HG02938 (cell line): ENCODE data around the gene KLHL9.

Source experiments
- ATAC-seq: cut with Tn5 transposase; IDR thresholded peaks from one replicate; pipeline ENCODE4 v1.9.1; 2021; ENCODE audit warnings: mild to moderate bottlenecking, moderate library complexity; ENCODE audit not compliant: unreplicated experiment

KLHL9 gene

DNA sequence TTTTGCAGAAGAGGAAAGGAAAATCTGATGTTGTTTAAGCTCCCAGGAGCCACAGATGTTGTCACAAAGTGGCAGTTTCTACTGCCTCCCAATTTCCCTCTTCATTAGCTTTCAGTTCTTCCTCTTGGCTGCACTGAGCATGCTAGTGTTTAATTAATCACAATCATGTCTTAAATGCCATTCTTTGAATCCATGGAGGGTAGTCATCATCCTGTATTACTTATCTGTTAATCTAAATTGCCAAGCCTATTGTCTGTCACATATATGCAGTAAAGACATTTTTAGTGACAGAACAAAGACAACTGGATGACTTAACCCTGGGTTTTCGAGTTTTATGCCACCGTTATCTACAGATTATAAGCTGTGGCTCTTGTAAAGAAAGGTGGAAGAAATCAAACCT is 14.7 kb downstream of the KLHL9 start:
- ATAC-seq = no peak

DNA sequence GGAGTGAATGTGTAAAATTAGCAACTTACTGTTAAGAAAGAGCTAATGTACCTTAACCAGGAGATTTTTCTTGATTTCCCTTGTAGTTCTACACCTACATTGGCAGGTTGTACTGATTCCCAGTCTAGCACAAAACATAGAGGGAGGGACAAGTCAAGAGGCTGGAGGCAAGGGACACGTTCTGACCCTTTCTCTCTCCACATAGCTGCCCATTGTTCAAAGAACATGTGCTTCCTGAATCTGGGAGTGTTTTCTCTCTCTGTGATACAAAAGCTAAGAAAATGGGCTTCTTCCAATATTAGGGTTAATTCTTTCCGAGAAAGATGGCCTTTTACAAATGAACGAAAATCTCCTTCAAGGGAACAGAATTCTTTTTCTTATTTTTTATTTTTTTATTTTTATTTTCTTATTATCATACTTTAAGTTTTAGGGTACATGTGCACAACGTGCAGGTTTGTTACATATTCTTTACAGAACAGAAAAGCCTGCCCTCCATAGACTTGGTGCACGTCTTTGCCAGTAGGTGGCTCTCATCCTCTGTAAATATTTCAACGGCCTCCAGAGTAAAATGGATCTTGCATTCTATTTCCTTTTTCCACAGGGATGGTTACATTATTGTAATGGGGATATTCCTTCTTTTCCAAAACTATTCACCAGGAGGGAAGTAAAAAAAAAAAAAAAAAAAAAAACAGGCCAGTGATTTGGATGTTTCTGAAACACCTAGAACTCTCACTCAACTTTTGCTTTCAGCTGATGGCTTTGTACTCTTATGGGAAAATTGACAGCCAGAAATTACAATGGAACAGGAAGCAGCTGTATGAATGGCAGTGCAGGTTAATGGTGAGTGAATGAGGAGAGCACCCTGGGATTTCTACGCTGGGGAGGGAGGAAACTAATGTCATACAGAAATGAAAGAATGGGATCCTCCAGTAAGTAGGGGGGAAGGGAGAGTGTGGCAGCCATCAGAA is 17.0 kb downstream of the KLHL9 start:
- peak; percentile 84 for ATAC-seq

DNA sequence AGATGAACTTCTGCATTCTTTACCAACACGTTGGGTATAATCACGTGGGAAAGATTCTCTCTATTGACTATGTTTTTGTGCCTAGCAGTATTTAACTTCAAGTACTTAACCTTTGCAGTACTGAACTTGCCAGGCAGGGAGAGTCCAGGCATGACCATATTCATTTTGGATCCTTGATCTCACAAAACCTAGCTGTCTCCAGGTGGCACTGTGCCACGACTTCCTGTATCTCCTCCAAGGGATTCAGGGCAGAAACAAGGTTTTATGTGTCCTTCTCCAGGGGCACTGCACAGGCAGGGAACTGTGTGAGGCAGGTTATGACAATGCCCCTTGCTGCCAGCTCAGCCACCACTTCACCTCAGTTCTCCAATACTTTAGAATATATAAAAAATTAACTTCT is 18.3 kb downstream of the KLHL9 start:
- no peak for ATAC-seq

DNA sequence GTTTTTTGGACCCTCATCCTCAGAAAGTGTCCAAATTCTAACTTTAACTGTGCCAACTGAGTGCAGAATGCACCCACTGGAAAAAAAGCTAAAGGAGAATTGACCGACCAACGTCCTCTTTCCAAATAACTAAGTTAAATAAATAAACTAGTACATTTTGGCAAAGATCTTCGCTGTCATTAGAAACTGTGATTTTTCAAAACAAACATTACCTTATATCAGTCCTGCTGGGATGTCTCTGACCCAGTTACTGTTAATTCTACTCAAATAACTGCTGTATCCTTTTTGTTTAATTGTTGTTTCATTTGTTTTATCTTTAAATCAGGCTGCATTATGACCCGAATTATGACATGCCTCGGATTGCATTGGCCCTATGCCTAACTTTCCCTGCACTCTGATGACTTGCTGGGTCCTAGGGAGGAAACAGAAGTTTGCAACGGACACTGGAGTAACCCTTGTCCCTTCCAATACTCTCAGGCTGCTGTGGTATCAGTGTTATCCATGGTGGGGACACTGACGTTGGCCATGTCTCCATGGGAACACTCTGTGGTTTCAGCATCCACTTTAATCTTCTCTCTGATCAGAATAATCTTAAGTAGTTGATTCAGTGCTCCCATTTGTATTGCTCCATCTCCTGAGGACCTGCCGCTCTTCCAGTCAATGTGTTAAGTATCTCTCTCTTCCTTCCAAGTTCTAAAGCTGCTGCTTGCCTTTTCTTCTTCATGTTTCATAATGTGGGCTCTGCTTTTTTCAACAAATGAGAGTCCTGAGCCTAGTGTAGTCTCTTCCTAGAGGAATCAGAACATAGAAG is 19.0 kb downstream of the KLHL9 start:
- no peak for ATAC-seq

DNA sequence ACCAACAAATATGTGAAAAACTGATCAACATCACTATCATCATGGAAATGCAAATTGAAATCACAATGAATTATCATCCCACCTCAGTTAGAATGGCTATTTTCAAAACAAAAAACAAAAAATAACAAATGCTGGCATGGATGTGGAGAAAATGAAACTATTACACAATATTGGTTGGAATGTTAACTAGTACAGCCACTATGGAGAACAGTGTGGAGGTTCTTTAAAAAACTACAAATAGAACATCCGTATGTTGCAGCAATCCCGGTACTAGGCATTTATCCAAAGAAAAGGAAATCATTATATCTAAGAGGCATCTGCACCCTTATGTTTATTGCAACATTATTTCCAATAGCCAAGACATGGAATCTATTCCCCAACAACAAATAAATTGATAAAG is 21.1 kb downstream of the KLHL9 start:
- no peak for ATAC-seq

DNA sequence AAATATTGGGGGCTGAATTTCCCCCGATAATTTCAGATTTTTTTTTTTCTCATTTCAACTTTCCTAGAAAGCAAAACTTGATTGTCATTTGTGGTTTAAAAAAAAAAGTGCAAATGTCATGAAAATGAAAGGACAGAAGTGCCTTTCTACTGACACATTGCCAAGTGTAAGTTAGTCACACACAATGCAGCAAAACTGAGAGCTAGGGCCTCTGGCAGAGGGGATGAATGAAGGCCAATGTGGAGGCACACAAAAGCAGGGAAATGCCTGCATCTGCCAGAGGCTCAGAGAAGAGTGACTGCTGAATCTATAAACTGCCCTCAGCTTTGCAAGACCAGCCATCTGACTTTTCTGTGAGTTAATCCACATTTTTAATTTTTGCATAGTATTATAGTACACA is 23.3 kb downstream of the KLHL9 start:
- ATAC-seq = no peak

DNA sequence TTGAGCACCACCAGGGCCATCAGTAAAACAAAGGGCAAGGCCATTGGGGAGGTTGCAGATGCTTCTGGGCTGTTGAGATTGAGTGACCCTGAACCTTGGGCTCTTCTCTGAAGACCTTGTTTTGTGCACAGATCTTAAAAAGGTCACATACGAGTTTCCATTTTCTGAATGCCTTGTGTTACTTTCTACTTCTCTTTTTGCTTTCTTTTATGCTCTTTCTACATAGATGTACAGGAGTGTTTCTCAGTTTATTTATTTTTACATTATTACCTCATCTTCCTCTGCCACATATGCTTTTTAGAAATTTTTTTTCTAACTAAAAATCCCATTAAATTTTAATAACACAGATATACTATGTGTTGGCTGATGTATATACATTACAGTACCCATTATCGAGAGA is 30.0 kb downstream of the KLHL9 start, which contains the start of gene IFNA5:
IFNA5 (minus strand) TSS at position 101 of the 400 bp plus-strand sequence; CDS start at position 44, 57 bp downstream.
- ATAC-seq = no peak

DNA sequence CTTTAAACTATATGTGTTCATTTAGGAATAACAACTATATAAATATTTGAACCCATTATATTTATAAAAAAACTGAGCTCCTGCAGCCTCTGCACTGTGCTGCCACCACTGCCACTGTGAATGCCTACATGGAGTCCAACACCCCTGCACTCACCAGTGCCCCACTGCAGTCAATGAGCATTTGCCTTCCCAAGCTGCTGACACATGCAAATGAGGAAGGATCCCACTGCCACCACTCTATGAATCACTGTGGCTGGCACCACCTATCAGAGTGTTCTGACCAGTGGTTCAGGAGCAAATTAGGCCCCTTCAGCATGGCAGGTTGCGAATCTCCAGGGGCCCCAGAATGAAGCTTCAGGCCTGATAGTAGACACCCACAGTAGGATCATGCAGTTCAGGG is 39.2 kb downstream of the KLHL9 start:
- no peak for ATAC-seq

DNA sequence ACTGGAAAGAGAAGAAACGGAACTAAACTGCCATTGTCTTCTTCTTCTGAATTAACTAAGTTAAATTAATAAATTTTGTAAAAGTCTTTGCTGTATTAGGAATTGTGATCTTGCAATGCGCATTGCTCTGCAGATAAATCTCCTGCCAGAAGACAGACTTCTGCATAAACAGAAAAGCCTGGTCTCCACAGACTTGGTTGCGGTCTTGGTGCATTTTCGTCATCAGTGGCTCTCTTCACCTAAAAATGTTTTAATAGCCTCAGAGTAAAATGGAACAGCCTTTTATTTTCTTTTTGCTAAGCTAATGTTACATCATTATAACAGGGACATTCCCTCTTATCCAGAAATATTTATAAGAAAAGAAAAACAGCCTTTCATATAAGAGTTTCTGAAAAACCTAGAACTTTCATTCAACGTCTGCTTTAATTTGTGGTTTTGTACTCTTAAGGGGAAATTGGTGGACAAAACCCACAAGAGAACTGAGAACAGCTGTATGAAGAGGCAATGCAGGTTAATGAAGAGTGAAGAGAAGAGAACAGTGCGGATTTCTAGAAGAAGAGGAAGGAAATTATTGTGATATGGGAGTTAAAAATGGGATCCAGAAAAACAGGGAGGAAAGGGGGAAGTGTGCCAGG is 40.2 kb downstream of the KLHL9 start:
- ATAC-seq = peak; percentile 74

DNA sequence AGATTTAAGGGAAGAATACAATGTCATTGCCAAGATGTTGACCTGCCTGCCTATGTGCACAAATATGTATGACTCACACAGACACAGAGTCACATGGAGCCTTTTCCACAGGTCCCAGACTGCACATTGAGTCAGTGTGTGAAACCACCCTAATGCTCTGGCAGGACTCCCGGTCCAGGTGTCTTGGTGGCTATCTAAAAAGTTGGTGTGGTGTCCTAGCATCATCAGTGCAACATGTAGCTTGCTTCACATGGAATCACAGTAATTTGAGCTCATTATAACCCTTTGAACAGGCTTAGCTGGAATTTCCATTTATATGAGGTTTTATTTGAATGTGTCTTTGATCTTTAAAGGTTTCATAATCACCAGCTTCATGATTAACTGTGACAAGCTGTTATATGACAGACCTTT is 40.8 kb downstream of the KLHL9 start:
- peak; percentile 38 for ATAC-seq

DNA sequence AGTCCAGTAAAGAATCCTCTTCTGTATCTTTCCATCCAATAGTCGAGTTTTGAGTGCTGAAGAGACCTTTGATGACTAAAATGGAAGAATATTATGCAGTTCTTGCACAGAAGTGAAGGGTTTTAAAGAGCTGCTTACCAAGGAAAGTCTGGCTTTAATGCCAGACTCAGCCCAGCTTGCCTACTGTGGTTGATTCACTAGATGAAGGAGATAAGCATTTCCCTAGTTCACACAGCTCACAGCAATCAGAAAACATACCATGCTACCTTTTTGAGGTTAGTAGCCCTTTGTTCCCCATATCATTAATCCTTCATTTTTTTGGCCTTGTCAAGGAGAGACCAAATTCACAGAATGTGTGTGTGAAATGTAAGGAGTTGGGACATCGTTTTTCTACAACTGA is 45.4 kb downstream of the KLHL9 start:
- ATAC-seq = no peak

DNA sequence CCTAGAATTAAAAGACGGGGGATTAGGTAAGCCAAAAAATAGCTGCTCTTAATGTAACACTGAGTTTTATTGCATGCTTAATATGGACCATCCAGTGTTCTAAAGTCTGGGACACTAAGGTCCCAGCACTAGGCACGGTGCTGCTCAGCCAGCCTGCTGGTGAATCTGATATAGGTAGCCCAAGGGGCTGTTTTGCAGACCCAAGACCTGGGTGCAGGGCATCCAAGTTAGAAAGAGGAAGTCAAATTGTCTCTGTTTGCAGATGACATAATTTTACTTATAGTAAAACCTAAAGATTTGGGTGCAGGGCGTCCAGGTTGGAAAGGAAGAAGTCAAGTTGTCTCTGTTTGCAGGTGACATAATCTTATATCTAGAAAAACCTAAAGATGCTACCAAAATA is 47.9 kb downstream of the KLHL9 start:
- ATAC-seq = no peak

DNA sequence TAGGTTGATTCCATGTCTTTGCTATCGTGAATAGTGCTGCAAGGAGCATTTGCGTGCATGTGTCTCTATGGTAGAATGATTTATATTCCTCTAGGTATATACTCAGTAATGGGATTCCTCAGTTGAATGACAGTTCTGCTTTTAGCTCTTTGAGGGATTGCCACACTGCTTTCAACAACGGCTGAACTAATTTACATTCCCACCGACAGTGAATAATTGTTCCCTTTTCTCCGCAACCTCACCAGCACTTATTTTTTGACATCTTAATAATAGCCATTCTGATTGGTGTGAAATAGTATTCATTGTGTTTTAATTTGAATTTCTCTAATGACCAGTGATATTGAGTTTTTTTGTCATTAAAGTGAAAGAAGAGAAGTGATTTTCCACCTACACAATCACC is 48.5 kb downstream of the KLHL9 start:
- ATAC-seq = no peak

DNA sequence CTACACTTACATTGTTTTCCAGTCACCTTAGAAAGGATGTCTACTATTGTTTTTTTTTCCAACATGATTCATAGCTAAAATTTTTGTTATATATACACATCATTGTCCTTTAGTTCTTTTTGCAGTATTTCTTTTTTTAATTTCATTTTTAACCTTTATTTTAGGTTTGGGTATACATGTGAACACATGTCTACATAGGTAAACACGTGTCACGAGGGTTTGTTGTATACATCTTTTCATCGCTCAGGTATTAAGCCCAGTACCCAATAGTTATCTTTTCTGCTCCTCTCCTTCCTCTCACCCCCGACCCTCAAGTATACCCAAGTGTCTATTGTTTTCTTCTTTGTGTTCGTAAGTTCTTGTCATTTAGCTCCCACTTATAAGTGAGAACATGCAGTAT is 49.1 kb downstream of the KLHL9 start:
- no peak for ATAC-seq

DNA sequence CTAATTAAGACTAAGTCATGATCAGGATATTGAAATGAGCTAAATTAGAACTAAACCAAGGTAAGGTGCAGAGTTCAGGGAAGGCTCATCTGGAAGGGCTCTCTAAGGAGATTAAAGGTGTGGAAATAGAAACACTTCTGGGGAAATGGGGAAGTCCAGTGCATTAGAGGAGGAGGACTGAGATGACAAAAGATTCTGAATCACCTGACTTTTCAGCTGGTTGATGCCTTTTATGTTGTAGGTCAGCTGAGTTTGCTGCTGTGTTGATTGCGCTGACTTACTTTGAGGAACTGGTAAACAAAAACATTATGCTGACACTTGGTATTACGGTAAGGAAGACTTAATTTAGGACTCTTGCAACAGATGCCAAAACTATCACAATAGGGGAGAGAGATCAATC is 53.9 kb downstream of the KLHL9 start:
- no peak for ATAC-seq
